GM03348 (cell line): ENCODE data around the gene CLN5.
"Not testable (repeated sequence)": the region's sequence is repeated elsewhere in the genome, so short reads cannot be mapped to it uniquely, and the experiment has no call there.

Source experiments
- DNase-seq: peaks from one replicate; pipeline ENCODE4 v3.0.0; 2012; ENCODE audit warnings: low spot score

Gene CLN5

GRCh38 chr13:76975863-76976262 lies 16.0 kb upstream of the CLN5 start:
- no peak for DNase-seq

GRCh38 chr13:76976490-76976889 lies 15.4 kb upstream of the CLN5 start:
- DNase-seq, result no peak

- no peak for DNase-seq
Measured at GRCh38 chr13:76976929-76977328, 15.0 kb upstream of the CLN5 start.

- DNase-seq, result peak; percentile 93
Measured at GRCh38 chr13:76980075-76980718, 11.7 kb upstream of the CLN5 start.

- DNase-seq, result no peak
Measured at GRCh38 chr13:76982061-76982460, 9.8 kb upstream of the CLN5 start.

GRCh38 chr13:76983676-76984075 lies 8.2 kb upstream of the CLN5 start:
- DNase-seq, result no peak

- DNase-seq, result no peak
Measured at GRCh38 chr13:76991432-76991795, 467 bp upstream of the CLN5 start.

- peak; percentile 30 for DNase-seq
Measured at GRCh38 chr13:76992548-76993001, 694 bp downstream of the CLN5 start.

- peak; percentile 28 for DNase-seq
Measured at GRCh38 chr13:76993021-76993420, 1.1 kb downstream of the CLN5 start.

- no peak for DNase-seq
Measured at GRCh38 chr13:76993473-76993872, 1.6 kb downstream of the CLN5 start.

- DNase-seq, result no peak
Measured at GRCh38 chr13:76994281-76994680, 2.4 kb downstream of the CLN5 start.

- DNase-seq, result peak; percentile 31
Measured at GRCh38 chr13:77000475-77000874, 8.6 kb downstream of the CLN5 start.

GRCh38 chr13:77001540-77001939 lies 9.7 kb downstream of the CLN5 start:
- DNase-seq, result no peak

- no peak for DNase-seq
Measured at GRCh38 chr13:77001963-77002587, 10.2 kb downstream of the CLN5 start.

- peak; percentile 57 for DNase-seq
Measured at GRCh38 chr13:77002590-77003190, 10.8 kb downstream of the CLN5 start.

- DNase-seq, result not testable (repeated sequence)
Measured at GRCh38 chr13:77008337-77008736, 16.5 kb downstream of the CLN5 start.

GRCh38 chr13:77009011-77009410 lies 17.1 kb downstream of the CLN5 start:
- no peak for DNase-seq

GRCh38 chr13:77009719-77010118 lies 17.8 kb downstream of the CLN5 start:
- not testable (repeated sequence) for DNase-seq

- no peak for DNase-seq
Measured at GRCh38 chr13:77013853-77014542, 22.1 kb downstream of the CLN5 start.

GRCh38 chr13:77014906-77015685 lies 23.2 kb downstream of the CLN5 start:
- no peak for DNase-seq

- DNase-seq, result no peak
Measured at GRCh38 chr13:77016251-77016812, 24.5 kb downstream of the CLN5 start.
